ENCODE results near the gene AOPEP.
A peak's percentile ranks its signal among the peaks of the same experiment; 100 is the strongest.

The AOPEP gene, protein sequence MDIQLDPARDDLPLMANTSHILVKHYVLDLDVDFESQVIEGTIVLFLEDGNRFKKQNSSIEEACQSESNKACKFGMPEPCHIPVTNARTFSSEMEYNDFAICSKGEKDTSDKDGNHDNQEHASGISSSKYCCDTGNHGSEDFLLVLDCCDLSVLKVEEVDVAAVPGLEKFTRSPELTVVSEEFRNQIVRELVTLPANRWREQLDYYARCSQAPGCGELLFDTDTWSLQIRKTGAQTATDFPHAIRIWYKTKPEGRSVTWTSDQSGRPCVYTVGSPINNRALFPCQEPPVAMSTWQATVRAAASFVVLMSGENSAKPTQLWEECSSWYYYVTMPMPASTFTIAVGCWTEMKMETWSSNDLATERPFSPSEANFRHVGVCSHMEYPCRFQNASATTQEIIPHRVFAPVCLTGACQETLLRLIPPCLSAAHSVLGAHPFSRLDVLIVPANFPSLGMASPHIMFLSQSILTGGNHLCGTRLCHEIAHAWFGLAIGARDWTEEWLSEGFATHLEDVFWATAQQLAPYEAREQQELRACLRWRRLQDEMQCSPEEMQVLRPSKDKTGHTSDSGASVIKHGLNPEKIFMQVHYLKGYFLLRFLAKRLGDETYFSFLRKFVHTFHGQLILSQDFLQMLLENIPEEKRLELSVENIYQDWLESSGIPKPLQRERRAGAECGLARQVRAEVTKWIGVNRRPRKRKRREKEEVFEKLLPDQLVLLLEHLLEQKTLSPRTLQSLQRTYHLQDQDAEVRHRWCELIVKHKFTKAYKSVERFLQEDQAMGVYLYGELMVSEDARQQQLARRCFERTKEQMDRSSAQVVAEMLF

DNA sequence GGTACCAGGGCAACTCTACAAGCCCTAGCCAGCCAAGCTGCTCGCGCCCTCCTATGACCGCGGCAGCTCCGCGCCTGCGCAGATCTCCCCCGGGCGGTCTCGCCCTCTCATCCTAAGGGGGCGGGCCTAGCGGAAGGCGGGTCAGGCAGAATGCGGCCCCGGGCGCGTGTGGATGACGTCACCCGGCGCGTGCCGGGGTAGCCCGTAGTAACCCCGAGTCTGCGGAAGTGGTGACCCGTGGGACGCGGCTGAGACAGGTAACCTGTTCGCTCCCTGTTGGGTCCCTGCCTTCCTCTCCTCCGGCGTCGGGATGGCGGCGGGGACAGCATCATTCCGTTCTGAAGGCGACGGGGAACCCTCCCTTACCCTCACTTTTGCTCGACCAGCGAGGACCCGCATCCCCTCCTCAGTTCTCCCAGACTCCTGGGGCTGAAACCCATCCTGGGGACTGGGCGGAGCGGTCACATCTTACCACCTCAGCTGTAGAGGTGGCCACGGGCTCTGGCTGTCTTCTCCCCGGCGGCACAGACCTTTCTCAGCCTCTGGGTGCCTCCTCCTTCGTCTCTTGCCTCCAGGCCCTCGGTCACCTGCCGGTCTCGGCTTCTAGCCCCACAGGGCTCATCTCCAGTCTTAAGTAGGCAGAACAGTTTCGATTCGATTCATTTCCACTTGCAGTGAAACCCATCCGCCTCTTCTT is at the start of gene AOPEP:
AOPEP (plus strand) TSS at position 205 of the 697 bp plus-strand sequence. CDS start 33,085 bp downstream, outside the sequence.
- peak; percentile 71 for DNase-seq (ENCODE audit: low read depth)

- DNase-seq (ENCODE audit: low read depth): no peak
Observed at GRCh38 chr9:94677929-94678328, 48.6 kb upstream of the AOPEP start.

DNA sequence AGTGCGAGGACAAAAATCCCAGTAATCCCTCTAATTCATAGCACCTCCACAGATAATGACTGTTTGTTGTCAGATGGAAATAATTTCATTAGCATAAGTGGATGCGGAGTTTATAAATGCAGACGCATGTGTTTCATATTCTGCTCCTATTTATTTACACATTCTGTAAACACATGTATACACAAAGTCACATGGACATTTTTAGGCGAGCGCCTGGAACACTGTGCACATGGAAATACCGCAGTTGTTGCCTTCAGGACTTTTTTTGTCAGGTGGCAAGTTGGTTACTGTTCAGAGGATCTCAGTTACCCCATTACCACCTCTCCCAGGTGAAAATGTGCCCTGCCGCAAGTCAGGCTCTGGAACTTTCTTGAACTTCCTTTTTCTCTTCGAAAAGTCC is 46.9 kb upstream of the AOPEP start:
- no peak for DNase-seq (ENCODE audit: low read depth)

DNA sequence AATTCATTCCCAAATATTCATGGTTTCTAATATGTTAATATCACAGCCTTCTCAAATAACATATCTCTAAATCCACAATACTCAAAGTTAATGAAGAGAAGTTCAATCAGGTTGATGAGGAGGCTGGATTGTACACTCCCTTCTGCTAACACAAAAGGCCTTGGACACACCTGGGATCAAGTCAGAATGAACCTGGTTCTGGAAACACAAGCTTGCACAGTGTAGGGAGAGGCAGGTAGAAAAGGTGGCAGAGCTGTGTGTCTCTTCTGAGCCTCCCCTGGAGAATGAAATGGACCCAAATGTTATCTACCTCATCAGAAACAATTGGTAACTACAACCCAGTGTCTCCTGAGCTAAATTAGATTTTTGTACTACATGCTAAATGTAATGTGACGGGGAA is 46.5 kb upstream of the AOPEP start:
- no peak for DNase-seq (ENCODE audit: low read depth)

GRCh38 chr9:94680621-94681020 is 45.9 kb upstream of the AOPEP start:
- no peak for DNase-seq (ENCODE audit: low read depth)

DNA sequence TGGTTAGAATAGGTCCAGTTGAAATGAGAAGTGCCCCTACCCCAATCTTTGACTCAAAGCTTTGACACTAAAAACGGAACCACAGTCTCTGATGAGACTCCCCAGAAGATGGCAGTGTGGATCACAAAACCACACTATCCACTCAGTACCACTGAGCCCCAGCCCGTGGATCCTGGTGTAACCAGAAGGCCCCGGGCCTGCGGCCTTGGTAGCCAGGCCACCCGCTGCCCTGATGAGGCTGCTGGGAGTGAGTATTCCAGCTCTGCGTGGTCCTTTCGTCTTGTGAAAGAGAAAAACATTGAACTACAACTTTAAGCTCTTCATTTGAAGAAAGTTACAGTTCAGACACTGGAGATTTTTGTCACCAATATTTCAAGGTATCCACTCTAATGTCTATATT is 45.0 kb upstream of the AOPEP start:
- peak; percentile 52 for DNase-seq (ENCODE audit: low read depth)

DNA sequence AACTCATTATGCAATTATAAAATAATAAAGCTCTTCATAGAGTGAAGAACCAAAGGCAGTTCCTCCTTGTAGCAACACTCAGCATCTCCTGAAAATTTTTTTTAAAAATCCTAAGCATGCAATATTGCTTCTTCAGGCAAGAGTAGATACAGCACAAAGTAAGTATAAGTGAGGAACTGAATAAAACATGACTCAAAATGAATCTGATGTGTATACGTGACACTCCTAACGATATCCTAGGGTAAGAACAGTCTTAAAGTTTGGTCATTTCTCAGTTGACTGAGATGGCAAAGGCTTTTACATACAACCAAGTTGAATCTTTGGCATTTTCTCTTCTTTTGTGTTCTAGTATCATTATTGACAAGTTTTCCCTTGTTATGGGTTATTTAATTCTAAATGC is 41.1 kb upstream of the AOPEP start:
- DNase-seq (ENCODE audit: low read depth): no peak

DNA sequence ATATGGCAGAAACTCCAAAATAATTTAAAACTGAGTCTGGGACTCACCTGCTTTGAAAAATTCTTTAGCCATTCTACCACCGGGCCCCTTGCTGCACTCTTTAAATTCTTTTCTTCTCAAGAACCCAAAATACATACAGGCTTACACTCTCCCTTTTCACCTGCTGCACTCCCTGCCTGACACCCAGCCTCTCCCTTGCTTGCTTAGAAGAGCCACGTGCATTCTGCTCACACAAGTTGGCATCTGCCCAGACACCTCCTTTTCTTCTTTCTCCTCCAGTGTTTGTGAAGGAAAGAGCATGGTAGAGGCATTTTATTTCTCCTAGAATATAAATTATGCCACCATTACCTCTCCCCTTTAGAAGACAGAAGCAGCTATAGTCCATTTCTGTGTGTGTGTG is 39.0 kb upstream of the AOPEP start:
- no peak for DNase-seq (ENCODE audit: low read depth)

- DNase-seq (ENCODE audit: low read depth): no peak
Observed at GRCh38 chr9:94690344-94690743, 36.2 kb upstream of the AOPEP start.

- DNase-seq (ENCODE audit: low read depth): no peak
Observed at GRCh38 chr9:94692601-94693000, 33.9 kb upstream of the AOPEP start.

DNA sequence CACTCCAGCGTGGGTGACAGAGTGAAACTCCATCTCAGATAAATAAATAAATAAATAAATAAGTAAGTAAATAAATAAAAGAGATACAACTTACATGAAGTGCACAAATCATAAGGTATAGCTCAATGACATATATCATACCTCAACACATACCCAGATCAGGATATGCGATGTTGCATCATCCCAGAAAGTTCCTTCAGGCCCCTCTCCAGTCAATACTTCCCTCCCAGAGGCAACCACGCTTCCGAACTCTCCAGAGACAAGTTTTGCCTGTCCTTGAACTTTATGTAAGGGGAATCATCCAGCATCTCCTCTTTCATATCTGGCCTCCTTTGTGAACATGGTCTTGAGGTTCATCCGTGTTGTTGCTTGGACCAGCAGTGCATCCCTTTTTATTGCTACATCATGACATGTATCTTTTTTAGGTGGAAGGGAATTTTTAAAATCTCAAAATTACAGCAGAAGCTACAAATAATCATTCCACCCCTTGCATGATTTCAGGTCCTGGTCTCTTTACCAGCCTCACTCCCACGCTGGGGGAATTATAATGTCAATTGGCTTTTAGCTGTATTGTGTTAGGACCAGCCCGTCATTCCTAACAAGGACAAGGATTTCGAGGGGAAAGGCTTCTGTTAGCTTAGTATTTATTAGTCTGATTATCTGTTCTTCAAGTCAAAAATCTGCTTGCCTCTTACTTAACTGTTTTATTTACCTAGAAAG is 32.9 kb upstream of the AOPEP start:
- no peak for DNase-seq (ENCODE audit: low read depth)

- no peak for DNase-seq (ENCODE audit: low read depth)
Observed at GRCh38 chr9:94696545-94696944, 30.0 kb upstream of the AOPEP start.

- no peak for DNase-seq (ENCODE audit: low read depth)
Observed at GRCh38 chr9:94697972-94698581, 28.4 kb upstream of the AOPEP start.

GRCh38 chr9:94699715-94700373 is 26.7 kb upstream of the AOPEP start:
- DNase-seq (ENCODE audit: low read depth): no peak

- DNase-seq (ENCODE audit: low read depth): no peak
Observed at GRCh38 chr9:94700445-94700844, 26.1 kb upstream of the AOPEP start.

DNA sequence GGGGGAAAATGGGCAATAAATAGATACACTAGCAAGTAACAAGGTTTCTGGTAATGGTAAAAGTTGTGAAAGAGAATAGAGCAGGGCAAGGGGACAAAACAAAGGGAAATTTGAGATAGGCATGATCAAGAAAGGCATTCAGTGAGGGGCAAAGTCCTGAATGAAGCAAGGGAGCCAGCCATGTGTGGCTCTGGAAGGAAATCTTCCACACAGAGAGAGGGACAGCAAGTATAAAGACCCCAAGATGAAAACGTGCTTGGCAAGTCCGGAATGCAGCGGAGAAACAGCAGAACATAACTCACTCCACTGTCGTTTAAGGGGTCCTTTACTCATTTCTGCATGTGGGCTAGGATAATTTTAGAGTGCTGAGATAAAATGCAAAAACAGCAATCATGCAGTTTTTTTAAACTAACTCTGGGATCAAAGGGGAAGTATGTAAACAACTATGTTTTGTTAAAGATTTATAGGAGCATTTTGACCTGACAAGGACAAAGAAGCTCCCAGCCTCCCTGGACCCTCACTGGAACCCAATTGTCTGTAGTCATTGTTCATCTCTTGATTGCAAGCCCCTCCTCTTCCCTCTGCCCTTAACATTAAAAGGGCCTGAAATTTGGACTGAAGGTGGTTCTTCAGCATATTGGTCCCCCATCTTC is 22.9 kb upstream of the AOPEP start:
- no peak for DNase-seq (ENCODE audit: low read depth)

DNA sequence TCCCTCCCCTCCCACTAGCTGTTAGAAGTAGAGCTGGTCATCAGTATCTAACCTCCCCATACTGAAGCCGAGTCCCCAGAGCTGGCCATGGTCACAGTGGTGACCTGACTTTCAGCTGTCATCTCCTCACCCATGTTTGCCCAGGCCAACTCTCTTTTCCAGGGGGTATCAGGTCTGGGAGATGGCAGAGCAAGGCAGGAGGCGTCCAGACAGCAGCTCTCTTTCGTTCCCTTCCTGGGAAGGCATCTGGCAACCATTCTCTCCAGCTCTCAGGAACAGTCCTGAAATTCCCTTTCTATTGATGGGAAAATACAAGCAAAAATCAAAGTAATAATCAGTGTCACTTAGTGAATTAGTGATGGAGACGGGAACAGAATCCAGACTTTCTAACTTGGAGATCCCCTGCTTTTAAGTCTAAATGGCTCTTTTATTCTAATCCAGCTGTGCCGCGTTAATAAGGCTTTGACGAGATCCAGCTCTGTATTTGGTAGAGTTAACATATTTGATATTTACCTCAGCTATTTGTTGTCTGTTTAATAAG is 21.3 kb upstream of the AOPEP start:
- no peak for DNase-seq (ENCODE audit: low read depth)

DNA sequence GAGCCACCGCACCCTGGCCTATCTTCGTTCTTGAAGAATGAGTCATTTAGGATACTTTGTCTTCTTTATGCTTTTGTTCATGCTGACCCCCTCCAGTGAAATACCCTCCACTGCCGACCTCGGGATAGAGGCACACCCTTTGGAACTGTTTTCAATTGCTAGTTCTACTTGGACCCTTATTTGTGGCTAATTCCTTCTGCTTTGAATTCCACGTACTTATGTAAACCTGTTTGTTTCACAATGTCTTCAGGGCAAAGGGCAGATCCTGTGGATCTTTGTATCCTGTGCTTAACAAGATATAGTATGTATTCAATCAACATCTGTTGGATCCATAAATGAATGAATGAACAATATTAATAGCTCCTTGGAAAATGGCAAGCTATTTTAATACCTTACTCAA is 19.6 kb upstream of the AOPEP start:
- no peak for DNase-seq (ENCODE audit: low read depth)

DNA sequence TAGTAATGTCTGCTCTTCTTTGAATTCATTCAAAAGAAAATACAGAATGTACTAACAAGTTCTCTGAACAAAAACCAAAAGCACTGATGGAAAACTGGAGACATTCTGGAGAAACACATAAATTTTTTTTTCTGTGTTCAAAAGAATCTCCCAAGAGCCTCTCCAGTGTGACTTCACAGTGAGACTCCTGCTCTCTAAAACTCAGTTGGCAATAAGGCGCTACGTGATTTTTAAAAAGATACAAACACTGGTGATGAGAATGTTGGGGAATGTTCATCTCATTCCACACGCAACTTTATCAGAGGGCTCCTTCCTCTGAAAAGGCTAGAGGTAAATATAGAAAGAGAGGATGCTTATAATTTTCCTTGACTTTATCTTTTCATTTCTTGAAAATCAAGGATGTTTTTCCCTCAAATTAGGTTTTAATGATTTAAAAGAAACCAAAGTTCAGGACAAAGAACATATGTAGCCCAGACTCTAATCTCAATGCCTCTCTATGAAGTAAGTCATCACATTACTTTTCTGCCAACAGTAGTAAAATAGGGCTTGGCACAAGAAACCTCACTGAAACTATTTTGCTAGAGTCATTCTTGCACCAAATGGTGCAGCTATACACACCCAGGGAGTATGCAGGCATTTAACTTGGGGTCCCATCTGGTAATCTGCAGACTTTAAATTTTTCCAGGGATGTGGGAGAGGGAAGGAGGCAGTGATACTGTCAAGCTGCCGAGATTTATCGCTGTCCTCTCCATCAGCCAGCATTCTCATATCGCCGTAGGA is 12.9 kb upstream of the AOPEP start:
- DNase-seq (ENCODE audit: low read depth): no peak
